Measurements from ENCODE around the gene TNPO2. TPM values are rescaled to one million over a fixed set of nuclear protein-coding genes. Genes with fewer than 3 reads are reported as not detected.

The TNPO2 gene
- total and polyA plus RNA-seq, 2 experiments from 2014 or later = 13.3 to 30.9 TPM

DNA sequence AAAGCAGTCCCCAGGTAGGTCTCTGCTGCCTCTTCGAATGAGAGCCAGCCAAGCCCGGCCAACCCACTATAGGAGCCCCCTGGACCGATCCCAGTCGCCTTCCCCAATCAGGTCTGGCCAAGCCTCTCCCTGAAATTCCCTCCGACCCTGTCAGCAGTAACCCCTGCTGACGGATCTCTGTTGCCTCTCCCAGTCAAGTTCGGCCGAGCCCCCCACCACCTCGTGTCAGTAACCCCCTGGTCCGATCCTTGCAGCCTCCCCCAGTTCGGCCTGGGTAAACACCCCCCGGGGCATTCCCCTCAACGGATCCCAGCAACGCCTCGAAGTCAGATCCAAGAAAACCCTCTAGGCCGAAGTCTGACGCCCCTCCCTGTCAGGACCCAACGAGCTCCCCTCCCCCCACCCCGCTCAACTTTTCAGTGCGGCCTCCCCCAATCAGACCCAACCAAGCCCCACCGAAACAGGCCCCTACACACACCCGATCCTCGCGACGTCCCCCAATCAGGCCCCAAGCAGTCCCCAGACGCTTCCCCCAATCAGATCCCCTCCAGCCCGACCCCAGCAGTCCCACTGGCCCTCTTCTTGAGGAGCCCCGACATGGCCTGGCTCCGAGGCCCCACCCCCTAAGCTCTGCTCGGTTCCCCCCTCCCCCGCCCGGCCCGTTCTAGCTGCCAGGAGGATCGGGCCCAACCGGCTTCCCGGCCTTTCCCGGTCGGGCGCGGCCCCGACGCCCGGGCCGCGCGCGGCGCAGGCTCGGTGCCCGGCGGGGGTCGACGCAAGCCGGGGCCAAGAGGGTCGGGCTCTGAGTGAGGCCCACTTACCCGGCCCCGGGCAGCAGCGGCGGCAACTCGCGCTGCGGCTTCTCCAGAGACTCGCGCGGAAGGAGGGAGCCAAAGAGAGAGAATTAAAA, 1.8 kb downstream of the TNPO2 start:
- H3F3A ChIP-seq (ENCODE audit: insufficient read depth) = peaks cover 26% of the 10 kb centered on the region
- H3K4me2 ChIP-seq (ENCODE audit: unreplicated experiment) = peak overlapping the region; percentile 94
- in situ Hi-C loops (cut with MboI) = no loop called here
- peak overlapping the region; percentile 90 for H3K27ac ChIP-seq
- no peaks in the 10 kb centered on the region for H3K9me3 ChIP-seq (ENCODE audit: low read depth)
- H3K4me1 ChIP-seq (ENCODE audit: insufficient read depth) = peaks cover 20% of the 10 kb centered on the region
- peak overlapping the region; percentile 96 for H3K4me3 ChIP-seq
- peak overlapping the region; percentile 69 for H2AFZ ChIP-seq
- peak overlapping the region; percentile 95 for H3K9ac ChIP-seq
- no peaks in the 10 kb centered on the region for H3K27me3 ChIP-seq (replicated peaks; ENCODE audit: insufficient read depth)
- TF ChIP-seq EZH2phosphoT487 (IDR thresholded peaks at IDR 0.05; ENCODE audit: insufficient read depth, low read depth) (no peak), EZH2 (IDR thresholded peaks at IDR 0.05; ENCODE audit: insufficient read depth, poor library complexity, severe bottlenecking) (no peak)
- WGBS, 2 experiments (ENCODE audit: low coverage in 1 of 2, low lambda C conversion rate in 2 of 2, missing lambda C conversion rate in 2 of 2) = 0% methylated on average over 43 to 65 of the region's 65 CpGs
- no peaks in the 10 kb centered on the region for H3K9me2 ChIP-seq (ENCODE audit: insufficient read depth)
- peaks cover 74% of the 10 kb centered on the region for H3K79me2 ChIP-seq (ENCODE audit: insufficient read depth)
- peak; percentile 83 for DNase-seq
- no peaks in the 10 kb centered on the region for H3K36me3 ChIP-seq (ENCODE audit: low read depth)
- H4K20me1 ChIP-seq (ENCODE audit: insufficient read depth) = no peaks in the 10 kb centered on the region

DNA sequence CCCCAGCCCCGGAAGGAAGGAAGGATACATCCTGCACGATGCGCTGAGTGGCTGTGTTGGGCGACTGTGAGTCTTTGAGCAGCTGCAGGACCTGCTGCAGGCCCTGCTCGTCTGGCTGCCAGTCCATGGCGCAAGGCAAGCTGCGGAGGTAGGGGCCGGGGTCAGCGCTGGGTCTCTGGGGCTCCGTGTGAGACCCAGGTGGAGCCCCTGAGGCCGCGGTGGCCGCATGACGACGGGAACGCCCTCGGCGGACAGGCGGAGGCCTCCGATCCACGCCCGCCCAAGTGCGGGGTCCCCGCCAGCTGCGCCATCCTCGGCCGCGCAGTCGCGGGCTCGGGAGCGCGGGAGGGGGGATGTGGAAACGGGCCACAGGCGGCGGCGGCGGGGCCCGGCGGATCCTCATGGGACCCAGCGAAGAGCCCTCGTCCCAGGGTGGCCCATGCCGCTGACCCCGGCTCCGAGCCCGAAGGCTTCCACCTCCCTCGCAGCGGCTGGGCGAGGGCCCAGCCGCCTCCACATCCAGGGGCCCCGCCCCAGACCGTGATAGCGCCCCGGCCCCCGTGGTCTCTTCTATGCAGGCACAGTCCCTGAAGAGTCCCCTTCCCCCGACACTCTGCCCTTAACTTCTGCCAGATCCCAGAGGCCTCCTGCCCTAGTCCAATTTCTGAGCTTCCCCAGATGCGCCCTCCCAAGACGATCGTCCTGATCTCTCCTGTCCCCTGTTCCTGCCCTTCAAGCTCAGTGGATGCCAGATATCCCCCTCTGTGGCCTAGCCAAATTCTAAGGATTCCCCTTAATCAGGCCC, 2.7 kb downstream of the TNPO2 start:
- peak overlapping the region; percentile 95 for H3K9ac ChIP-seq
- H3K9me2 ChIP-seq (ENCODE audit: insufficient read depth) = no peaks in the 10 kb centered on the region
- H4K20me1 ChIP-seq (ENCODE audit: insufficient read depth) = no peaks in the 10 kb centered on the region
- H3K36me3 ChIP-seq (ENCODE audit: low read depth) = peaks cover 4% of the 10 kb centered on the region; the same call in 1 of the 2 replicates
- H3K27ac ChIP-seq = peak overlapping the region; percentile 90
- peak overlapping the region; percentile 96 for H3K4me3 ChIP-seq
- no peak for TF ChIP-seq EZH2phosphoT487 (IDR thresholded peaks at IDR 0.05; ENCODE audit: insufficient read depth, low read depth)
- no peak for TF ChIP-seq EZH2 (IDR thresholded peaks at IDR 0.05; ENCODE audit: insufficient read depth, poor library complexity, severe bottlenecking)
- WGBS, 2 experiments (ENCODE audit: low coverage in 1 of 2, low lambda C conversion rate in 2 of 2, missing lambda C conversion rate in 2 of 2) = 1 to 4% methylated on average over 19 to 37 of the region's 59 CpGs
- DNase-seq = peak; percentile 60
- H2AFZ ChIP-seq = peak overlapping the region; percentile 69
- H3K27me3 ChIP-seq (replicated peaks; ENCODE audit: insufficient read depth) = no peaks in the 10 kb centered on the region
- peak overlapping the region; percentile 94 for H3K4me2 ChIP-seq (ENCODE audit: unreplicated experiment)
- H3F3A ChIP-seq (ENCODE audit: insufficient read depth) = peaks cover 26% of the 10 kb centered on the region
- no peaks in the 10 kb centered on the region for H3K9me3 ChIP-seq (ENCODE audit: low read depth)
- peaks cover 82% of the 10 kb centered on the region for H3K79me2 ChIP-seq (ENCODE audit: insufficient read depth)
- in situ Hi-C loops (cut with MboI) = no loop called here
- H3K4me1 ChIP-seq (ENCODE audit: insufficient read depth) = peaks cover 20% of the 10 kb centered on the region

DNA sequence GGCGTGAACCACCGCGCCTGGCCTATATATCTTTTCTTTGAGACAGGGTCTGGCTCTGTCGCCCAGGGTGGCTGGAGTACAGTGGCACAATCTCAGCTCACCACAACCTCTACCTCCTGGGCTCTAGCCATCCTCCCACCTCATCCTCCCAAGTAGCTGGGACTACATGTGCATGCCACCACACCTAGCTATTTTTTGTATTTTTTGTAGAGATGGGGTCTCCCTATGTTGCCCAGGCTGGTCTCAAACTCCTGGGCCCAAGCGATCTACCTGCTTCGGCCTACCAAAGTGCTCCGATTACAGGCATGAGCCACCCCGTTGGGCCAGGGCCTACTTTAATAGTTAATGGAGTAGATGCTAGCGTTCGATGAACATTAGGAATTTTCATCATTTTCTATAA, 3.4 kb downstream of the TNPO2 start:
- H3K4me2 ChIP-seq (ENCODE audit: unreplicated experiment) = peak overlapping the region; percentile 94
- WGBS, 2 experiments (ENCODE audit: low coverage in 1 of 2, low lambda C conversion rate in 2 of 2, missing lambda C conversion rate in 2 of 2) = 74 to 80% methylated on average over 10 of the region's 10 CpGs
- H3K27me3 ChIP-seq (replicated peaks; ENCODE audit: insufficient read depth) = no peaks in the 10 kb centered on the region
- H3K9ac ChIP-seq = peak overlapping the region; percentile 95
- H3K4me3 ChIP-seq = peak overlapping the region; percentile 96
- H2AFZ ChIP-seq = peak overlapping the region; percentile 69; the same call in 1 of the 2 replicates
- H3F3A ChIP-seq (ENCODE audit: insufficient read depth) = peaks cover 26% of the 10 kb centered on the region
- peaks cover 5% of the 10 kb centered on the region; the same call in 1 of the 2 replicates for H3K36me3 ChIP-seq (ENCODE audit: low read depth)
- no peak for DNase-seq
- peaks cover 20% of the 10 kb centered on the region for H3K4me1 ChIP-seq (ENCODE audit: insufficient read depth)
- H3K9me3 ChIP-seq (ENCODE audit: low read depth) = no peaks in the 10 kb centered on the region
- no peak for TF ChIP-seq EZH2phosphoT487 (IDR thresholded peaks at IDR 0.05; ENCODE audit: insufficient read depth, low read depth)
- TF ChIP-seq EZH2 (IDR thresholded peaks at IDR 0.05; ENCODE audit: insufficient read depth, poor library complexity, severe bottlenecking) = no peak
- H3K27ac ChIP-seq = peak overlapping the region; percentile 90
- H3K79me2 ChIP-seq (ENCODE audit: insufficient read depth) = peaks cover 90% of the 10 kb centered on the region
- H4K20me1 ChIP-seq (ENCODE audit: insufficient read depth) = no peaks in the 10 kb centered on the region
- in situ Hi-C loops (cut with MboI) = no loop called here
- no peaks in the 10 kb centered on the region for H3K9me2 ChIP-seq (ENCODE audit: insufficient read depth)

- no peaks in the 10 kb centered on the region for H4K20me1 ChIP-seq (ENCODE audit: insufficient read depth)
Measured at GRCh38 chr19:12715929-12716328, 7.8 kb downstream of the TNPO2 start.

More at GRCh38 chr19:12715929-12716328, 7.8 kb downstream of the TNPO2 start:
- Histone ChIP-seq H3K4me2 (ENCODE audit: unreplicated experiment) (no peak overlapping the region), H3K9me3 (ENCODE audit: low read depth) (no peaks in the 10 kb centered on the region), H3K4me1 (ENCODE audit: insufficient read depth) (peaks cover 14% of the 10 kb centered on the region), H3K9me2 (ENCODE audit: insufficient read depth) (no peaks in the 10 kb centered on the region), H2AFZ (no peak overlapping the region), H3K36me3 (ENCODE audit: low read depth) (peaks cover 33% of the 10 kb centered on the region; the same call in 1 of the 2 replicates), H3K27me3 (replicated peaks; ENCODE audit: insufficient read depth) (no peaks in the 10 kb centered on the region), H3K4me3 (no peak overlapping the region), H3K79me2 (ENCODE audit: insufficient read depth) (peaks cover 93% of the 10 kb centered on the region), H3K9ac (no peak overlapping the region), H3F3A (ENCODE audit: insufficient read depth) (peaks cover 6% of the 10 kb centered on the region; the same call in 1 of the 2 replicates), H3K27ac (no peak overlapping the region)
- no peak for DNase-seq
- in situ Hi-C loops (cut with MboI) = no loop called here
- TF ChIP-seq EZH2phosphoT487 (IDR thresholded peaks at IDR 0.05; ENCODE audit: insufficient read depth, low read depth) = no peak
- no peak for TF ChIP-seq EZH2 (IDR thresholded peaks at IDR 0.05; ENCODE audit: insufficient read depth, poor library complexity, severe bottlenecking)
- WGBS, 2 experiments (ENCODE audit: low coverage in 1 of 2, low lambda C conversion rate in 2 of 2, missing lambda C conversion rate in 2 of 2) = 96 to 100% methylated on average over 3 of the region's 3 CpGs

Measured in GM23248 (cell line).